IPS-20b (cell line): ENCODE measurements around the gene FBXO4.

Experiments used
- H3K27ac ChIP-seq: one replicate; pipeline ENCODE4 v1.5.1; 2013; ENCODE audit warnings: low read length
- H3K27me3 ChIP-seq: 2 replicates; pipeline ENCODE4 v1.6.1; 2013; ENCODE audit warnings: mild to moderate bottlenecking, low read length, inconsistent platforms; ENCODE audit not compliant: insufficient read depth
- H3K36me3 ChIP-seq: 2 replicates; pipeline ENCODE4 v1.6.1; 2013; ENCODE audit warnings: low read depth, mild to moderate bottlenecking, inconsistent platforms, low read length, moderate library complexity; ENCODE audit not compliant: insufficient read depth
- H3K4me1 ChIP-seq: 2 replicates; pipeline ENCODE4 v1.6.1; 2013; ENCODE audit warnings: mild to moderate bottlenecking, control low read depth, inconsistent platforms, low read length, moderate library complexity; ENCODE audit not compliant: insufficient read depth
- H3K4me3 ChIP-seq: 2 replicates; pipeline ENCODE4 v1.5.1; 2013; ENCODE audit warnings: mild to moderate bottlenecking, low read length, inconsistent platforms
- H3K9ac ChIP-seq: 2 replicates; pipeline ENCODE4 v1.6.1; 2013; ENCODE audit warnings: low read depth, mild to moderate bottlenecking, inconsistent platforms, low read length, moderate library complexity
- H3K9me3 ChIP-seq: 2 replicates; pipeline ENCODE4 v1.6.1; 2013; ENCODE audit warnings: mild to moderate bottlenecking, low read depth, low read length, inconsistent platforms; ENCODE audit not compliant: insufficient read depth

FBXO4 gene

DNA sequence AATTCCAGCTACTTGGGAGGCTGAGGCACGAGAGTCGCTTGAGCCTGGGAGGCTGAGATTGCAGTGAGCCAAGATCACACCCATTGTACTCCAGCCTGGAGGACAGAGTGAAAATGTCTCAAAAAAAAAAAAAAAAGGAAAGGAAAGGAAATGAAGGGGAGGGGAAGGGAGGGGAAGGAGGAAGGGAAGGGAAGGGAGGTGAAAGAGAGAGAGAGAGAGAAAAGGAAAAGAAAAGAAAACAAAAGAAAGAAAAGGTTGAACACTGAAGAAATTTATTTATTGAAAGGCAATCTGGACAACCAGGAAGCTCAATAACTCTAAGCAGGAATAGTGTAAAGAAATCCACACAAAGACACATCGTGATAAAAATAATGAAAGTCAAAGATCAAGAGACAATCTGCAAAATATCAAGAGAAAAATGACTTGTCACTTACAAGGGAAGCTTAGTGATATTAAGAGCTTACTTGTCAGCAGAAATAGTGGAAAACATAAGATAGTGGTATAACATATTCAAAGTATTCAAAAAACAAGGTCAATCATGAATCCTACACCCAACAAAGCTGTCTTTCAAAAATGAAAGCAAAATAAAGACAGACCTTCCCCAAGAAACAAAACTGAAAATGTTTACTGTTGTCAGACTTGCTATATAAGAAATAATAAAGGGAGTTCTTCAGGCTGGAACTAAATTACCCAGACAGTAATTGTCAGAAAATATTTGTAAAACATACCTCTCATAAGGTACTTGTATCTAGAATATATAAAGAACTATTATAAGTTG lies 31.8 kb upstream of the FBXO4 start:
- Histone ChIP-seq H3K27me3 (no peaks in the 10 kb centered on the region), H3K27ac (no peak overlapping the region), H3K36me3 (no peaks in the 10 kb centered on the region), H3K9me3 (peaks cover 2% of the 10 kb centered on the region; the same call in 1 of the 2 replicates), H3K4me3 (no peak overlapping the region), H3K4me1 (no peaks in the 10 kb centered on the region; the same call in 1 of the 2 replicates), H3K9ac (no peak overlapping the region)

DNA sequence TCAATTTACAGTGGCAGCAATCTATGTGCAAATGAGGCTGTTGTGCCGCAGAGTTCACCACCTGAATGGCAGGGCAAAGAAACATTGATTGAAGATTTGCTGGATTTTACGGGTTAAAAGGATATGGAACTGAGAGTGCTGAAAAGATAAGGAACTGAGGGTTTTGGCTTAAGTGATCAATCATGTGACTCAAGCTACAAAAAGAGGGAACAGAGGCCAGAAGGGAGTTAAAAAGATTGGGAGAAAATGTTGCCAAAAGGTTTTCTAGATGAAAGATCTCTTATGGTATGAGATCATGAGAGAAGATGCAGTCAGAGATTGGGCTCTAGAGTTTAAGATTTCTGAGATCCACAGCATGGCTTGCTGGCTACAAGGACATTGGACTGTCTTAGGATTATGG lies 28.9 kb upstream of the FBXO4 start:
- Histone ChIP-seq H3K27me3 (no peaks in the 10 kb centered on the region), H3K9me3 (no peaks in the 10 kb centered on the region)

DNA sequence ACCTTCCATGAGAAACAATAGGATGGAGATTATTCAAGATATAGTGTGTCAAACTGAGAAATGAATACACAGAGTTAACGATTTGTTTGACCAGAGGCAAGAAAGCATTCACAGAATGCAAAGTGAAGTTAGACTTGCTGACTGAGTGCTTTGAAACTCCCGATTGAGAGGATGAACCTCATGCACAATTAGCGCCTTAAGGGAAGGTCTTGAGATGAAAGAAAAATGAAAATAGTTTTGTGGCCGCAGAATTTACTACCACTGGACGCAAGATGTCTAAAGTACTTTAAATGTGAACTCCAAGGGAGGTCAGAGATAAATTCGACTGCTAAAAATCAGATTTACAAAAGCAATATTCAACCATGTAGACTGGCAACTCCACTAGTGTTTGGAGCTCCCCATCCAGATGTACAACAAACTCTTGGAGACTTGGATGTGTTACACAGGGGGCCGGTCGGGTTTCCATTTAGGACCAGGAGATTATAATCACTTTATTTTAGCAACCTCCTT lies 21.6 kb upstream of the FBXO4 start:
- peaks cover 6% of the 10 kb centered on the region; the same call in 1 of the 2 replicates for H3K4me1 ChIP-seq
- peaks cover 17% of the 10 kb centered on the region for H3K36me3 ChIP-seq
- H3K4me3 ChIP-seq: peak overlapping the region; percentile 75
- H3K9me3 ChIP-seq: no peaks in the 10 kb centered on the region
- peak overlapping the region; percentile 59 for H3K27ac ChIP-seq
- peak overlapping the region; percentile 71; the same call in 1 of the 2 replicates for H3K9ac ChIP-seq
- H3K27me3 ChIP-seq: no peaks in the 10 kb centered on the region

More for the DNA sequence above, 28.9 kb upstream of the FBXO4 start:
- Histone ChIP-seq H3K4me3 (no peak overlapping the region), H3K4me1 (no peaks in the 10 kb centered on the region; the same call in 1 of the 2 replicates), H3K27ac (no peak overlapping the region), H3K9ac (no peak overlapping the region), H3K36me3 (no peaks in the 10 kb centered on the region)

DNA sequence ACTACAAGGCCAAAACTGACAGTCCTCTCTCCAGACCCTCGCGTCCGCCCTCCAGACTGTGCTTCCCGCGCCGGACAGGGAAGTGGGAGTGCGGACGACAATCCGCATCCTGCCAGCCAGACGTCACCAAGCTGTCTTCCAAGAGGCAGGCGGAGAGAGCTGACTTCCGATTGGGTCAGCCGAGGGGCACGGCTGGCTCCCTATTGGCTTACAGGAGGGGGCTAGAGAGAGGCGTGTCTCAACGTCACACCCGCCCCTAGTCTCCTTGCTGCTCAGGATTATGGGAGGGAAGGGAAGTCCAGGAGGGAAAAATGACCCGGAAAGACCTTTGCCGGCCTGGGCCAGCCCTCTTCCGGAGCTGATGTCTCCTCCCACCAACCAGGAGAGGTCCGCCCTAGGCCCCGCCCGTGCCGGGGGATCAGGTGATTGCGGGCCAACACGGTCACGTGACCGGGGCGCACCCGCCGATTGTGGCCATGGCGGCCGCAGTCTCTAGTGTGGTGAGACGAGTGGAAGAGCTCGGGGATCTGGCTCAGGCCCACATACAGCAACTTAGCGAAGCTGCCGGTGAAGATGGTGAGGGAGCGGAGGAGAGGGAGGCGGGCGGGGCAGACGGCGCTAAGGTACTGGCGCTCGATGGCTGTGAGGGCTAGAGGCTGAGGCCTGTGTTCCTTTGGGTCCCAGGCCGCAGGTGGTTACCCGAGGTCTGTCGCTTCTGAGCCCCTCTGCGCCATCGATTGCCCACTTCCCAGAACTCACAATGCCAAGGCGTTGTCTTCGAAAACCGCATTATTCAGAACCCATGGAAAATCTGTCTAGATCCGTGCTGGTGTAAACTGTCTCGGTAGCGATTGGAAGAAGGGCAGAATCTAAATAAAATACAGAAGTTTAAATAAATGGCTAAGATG lies 20.9 kb upstream of the FBXO4 start, which contains the start of gene RIMOC1:
Gene RIMOC1 (plus strand): TSS at position 453 of the 908 bp plus-strand sequence. CDS start 24 bp downstream, at position 477.
- Histone ChIP-seq H3K27me3 (no peaks in the 10 kb centered on the region), H3K36me3 (peaks cover 24% of the 10 kb centered on the region), H3K9me3 (no peaks in the 10 kb centered on the region), H3K27ac (peak within 1 kb of the TSS; percentile 63), H3K4me1 (peaks cover 6% of the 10 kb centered on the region; the same call in 1 of the 2 replicates), H3K9ac (peak within 1 kb of the TSS; percentile 99), H3K4me3 (peak within 1 kb of the TSS; percentile 99)

DNA sequence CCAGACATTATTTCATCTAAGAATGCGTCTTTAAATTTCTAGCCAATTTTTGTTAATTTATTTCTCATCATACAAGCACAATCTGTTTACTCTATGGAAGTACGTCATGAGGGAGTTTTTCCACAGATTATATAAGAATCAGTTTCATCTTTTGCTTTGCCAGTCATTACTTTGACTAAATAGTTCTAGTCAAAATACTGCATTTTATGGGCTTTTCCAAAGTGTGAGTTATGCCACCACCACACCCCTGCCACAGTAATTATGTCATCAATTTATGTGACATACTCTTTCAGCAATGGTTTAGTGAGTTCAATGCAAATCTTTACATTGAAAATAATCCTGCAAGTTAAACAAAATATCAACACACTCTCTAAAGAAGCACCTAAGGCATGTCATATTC lies 18.9 kb upstream of the FBXO4 start:
- H3K36me3 ChIP-seq: peaks cover 41% of the 10 kb centered on the region
- no peaks in the 10 kb centered on the region for H3K9me3 ChIP-seq
- H3K4me1 ChIP-seq: peaks cover 6% of the 10 kb centered on the region; the same call in 1 of the 2 replicates
- no peak overlapping the region for H3K27ac ChIP-seq
- H3K4me3 ChIP-seq: no peak overlapping the region
- no peaks in the 10 kb centered on the region for H3K27me3 ChIP-seq
- no peak overlapping the region for H3K9ac ChIP-seq

DNA sequence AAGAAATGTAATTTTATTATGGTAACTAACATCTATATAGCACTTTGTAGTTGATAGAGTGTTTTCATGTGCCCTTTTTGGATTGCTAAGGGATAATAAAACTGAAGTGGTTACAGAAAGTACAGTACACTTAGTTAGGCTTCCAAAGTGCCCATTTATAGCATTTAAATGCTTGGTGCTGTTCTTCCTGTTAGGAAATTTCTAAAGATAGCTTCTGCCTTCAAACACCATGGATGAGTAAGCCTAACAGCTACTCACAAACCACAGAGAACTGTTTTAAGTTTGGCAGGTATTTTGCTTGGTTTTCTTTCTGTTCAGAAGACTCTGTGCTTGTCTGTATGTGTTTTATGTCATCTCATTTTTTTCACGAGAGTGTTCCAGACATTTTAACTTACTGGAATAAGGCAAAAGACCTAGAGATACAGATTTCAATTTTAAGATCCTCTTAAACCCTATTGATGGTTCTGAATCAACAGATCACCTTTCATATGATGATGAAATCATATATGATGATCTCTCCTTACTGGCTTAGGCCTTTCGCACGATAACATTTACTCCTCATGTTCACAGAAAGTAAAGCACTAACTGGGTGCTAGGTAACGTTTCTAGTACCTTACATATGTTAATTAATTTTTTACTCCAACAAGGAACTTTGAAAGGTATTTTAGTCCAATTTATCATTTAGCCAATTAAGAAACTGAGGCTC lies 16.6 kb upstream of the FBXO4 start:
- no peaks in the 10 kb centered on the region for H3K9me3 ChIP-seq
- no peaks in the 10 kb centered on the region for H3K27me3 ChIP-seq
- peaks cover 64% of the 10 kb centered on the region for H3K36me3 ChIP-seq
- H3K9ac ChIP-seq: no peak overlapping the region
- H3K27ac ChIP-seq: no peak overlapping the region
- H3K4me3 ChIP-seq: no peak overlapping the region
- H3K4me1 ChIP-seq: peaks cover 3% of the 10 kb centered on the region; the same call in 1 of the 2 replicates

DNA sequence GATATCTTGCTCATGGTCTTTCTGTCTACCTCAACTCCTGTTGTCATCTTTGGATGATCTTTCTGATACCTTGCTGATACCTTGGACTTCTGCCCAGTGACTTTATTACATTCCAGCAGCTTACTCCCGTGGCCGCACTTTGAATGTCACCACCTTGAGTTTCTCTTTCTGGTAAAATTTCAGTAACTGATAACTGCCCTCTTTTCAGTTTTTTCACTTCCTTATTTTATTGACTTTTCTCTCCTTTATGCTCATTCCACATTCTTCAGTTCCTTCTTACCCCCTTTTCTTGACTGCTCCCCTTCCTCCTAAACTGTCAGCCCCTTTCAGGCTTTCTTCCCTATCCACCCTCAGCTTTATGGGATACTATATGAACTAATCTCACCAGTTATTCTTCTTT lies 7.0 kb upstream of the FBXO4 start:
- peaks cover 86% of the 10 kb centered on the region for H3K36me3 ChIP-seq
- H3K9me3 ChIP-seq: no peaks in the 10 kb centered on the region
- H3K9ac ChIP-seq: no peak overlapping the region
- peaks cover 3% of the 10 kb centered on the region; the same call in 1 of the 2 replicates for H3K4me1 ChIP-seq
- no peak overlapping the region for H3K27ac ChIP-seq
- H3K4me3 ChIP-seq: no peak overlapping the region
- H3K27me3 ChIP-seq: no peaks in the 10 kb centered on the region

DNA sequence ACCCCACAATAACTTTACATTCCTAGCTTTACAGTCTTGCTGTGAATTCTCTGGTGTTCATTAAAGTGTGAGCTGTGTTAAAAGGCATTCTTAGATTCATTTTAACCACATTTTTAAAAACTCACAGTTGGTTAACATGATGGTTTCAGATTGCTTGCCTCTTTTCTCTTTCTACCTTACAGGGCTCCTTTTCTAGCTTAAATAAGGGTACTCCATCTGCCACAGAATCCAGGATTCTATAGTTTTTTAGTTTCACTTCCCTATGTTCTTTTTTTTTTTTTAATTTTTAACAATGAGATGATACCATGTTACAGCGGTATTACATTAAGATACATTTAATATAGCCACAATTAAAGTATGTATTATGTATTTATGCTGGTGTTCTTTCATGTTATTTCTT lies 3.9 kb upstream of the FBXO4 start:
- Histone ChIP-seq H3K36me3 (peaks cover 57% of the 10 kb centered on the region), H3K9me3 (no peaks in the 10 kb centered on the region), H3K4me1 (peaks cover 3% of the 10 kb centered on the region; the same call in 1 of the 2 replicates), H3K9ac (no peak overlapping the region), H3K4me3 (no peak overlapping the region), H3K27ac (no peak overlapping the region), H3K27me3 (peaks cover 8% of the 10 kb centered on the region)

DNA sequence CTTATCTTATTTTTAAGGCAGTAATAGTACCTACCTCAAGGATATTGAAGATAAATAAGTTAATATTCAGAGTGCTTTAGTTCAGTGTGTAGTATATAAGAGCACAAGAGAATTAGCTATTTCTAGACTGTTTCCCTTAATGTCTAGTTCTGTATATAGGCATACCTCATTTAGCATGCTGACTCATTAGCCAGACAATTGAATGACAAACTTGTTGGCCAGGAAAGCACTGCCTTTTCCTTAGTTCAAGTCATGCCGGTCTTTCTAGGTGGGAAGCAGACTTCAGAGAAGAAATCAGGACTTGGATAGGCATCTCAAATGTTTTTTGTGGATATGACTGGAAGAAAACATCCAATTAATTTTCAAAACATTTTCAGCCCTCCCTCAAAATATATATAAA lies 3.2 kb upstream of the FBXO4 start:
- Histone ChIP-seq H3K36me3 (peaks cover 50% of the 10 kb centered on the region), H3K9ac (no peak overlapping the region), H3K27ac (no peak overlapping the region), H3K27me3 (peaks cover 8% of the 10 kb centered on the region), H3K9me3 (no peaks in the 10 kb centered on the region), H3K4me3 (no peak overlapping the region), H3K4me1 (peaks cover 3% of the 10 kb centered on the region; the same call in 1 of the 2 replicates)

DNA sequence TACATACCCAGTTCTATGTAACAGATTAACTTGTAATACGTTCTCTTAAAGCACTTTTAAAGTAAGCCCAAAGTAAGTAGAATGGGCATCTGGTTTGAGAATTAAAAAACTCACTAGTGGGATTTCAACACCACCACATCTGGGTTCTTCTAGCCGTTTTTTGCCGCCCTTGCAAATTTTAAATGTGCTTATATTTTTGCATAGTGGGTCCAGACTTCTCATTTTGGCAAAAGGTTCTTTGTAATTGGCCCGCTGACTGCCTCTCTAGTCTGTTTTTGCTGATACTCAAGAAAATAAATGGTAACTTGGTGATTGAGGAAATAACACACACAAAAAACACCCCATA lies 582 bp upstream of the FBXO4 start:
- Histone ChIP-seq H3K36me3 (peaks cover 23% of the 10 kb centered on the region), H3K4me1 (peaks cover 3% of the 10 kb centered on the region; the same call in 1 of the 2 replicates), H3K9ac (peak overlapping the region; percentile 77; the same call in 1 of the 2 replicates), H3K27me3 (peaks cover 8% of the 10 kb centered on the region), H3K9me3 (no peaks in the 10 kb centered on the region), H3K27ac (no peak overlapping the region), H3K4me3 (peak overlapping the region; percentile 83)

DNA sequence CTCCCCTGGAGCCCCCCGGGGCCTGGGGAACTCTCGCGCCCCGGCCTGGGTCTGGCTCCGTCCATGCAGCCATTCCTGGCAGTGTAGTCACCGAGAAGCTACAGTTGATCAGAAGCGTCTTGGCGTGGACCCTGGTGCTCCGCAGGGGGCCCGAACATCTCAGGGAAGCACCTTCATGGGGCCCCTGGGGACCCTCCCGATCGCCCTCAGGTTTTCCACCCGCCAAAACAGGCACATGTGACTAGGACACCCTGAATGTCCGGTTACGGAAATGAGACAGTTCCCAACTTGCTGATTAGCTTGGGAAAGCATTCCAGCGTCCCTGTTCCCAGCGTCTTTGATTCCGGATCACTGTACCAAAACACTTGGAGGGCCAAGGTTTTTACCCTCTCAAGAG lies 472 bp downstream of the FBXO4 start:
- peaks cover 13% of the 10 kb centered on the region for H3K36me3 ChIP-seq
- H3K9ac ChIP-seq: peak overlapping the region; percentile 77; the same call in 1 of the 2 replicates
- H3K9me3 ChIP-seq: no peaks in the 10 kb centered on the region
- H3K4me3 ChIP-seq: peak overlapping the region; percentile 83; the same call in 1 of the 2 replicates
- H3K27ac ChIP-seq: no peak overlapping the region
- peaks cover 8% of the 10 kb centered on the region for H3K27me3 ChIP-seq
- H3K4me1 ChIP-seq: peaks cover 3% of the 10 kb centered on the region; the same call in 1 of the 2 replicates
